Measurements from ENCODE around the gene KRTAP7-1.

The KRTAP7-1 gene, protein sequence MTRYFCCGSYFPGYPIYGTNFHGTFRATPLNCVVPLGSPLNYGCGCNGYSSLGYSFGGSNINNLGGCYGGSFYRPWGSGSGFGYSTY

DNA sequence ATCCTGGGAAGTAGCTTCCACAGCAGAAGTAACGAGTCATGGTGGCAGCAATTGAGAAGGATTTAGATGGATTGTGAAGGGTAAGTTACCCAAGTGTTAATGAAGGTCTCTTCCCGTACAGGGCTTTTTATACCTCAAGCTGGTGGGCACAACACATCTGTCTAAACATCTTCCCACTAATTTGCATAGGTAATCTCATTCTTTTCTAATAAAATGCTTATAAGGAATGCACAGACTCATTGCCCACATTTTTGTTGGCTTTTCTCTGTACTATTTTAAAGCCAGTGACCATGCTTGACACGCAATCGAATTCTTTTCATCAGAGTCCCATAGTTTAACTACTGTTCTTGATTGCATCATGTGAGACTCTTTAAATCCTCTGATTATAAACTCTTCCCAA, at the start of gene KRTAP7-1:
TSS of gene KRTAP7-1 (minus strand) at position 101 of the 400 bp plus-strand sequence. CDS start at position 40, 61 bp downstream.
- DNase-seq (ENCODE audit: low read depth, low spot score): no peak

GRCh38 chr21:30874526-30874925, 45.0 kb upstream of the KRTAP7-1 start:
- no peak for DNase-seq (ENCODE audit: low read depth, low spot score)

- no peak for DNase-seq (ENCODE audit: low read depth, low spot score)
Observed at GRCh38 chr21:30847627-30848500, 18.3 kb upstream of the KRTAP7-1 start.

- no peak for DNase-seq (ENCODE audit: low read depth, low spot score)
Observed at GRCh38 chr21:30842990-30843389, 13.4 kb upstream of the KRTAP7-1 start.

- DNase-seq (ENCODE audit: low read depth, low spot score): no peak
Observed at GRCh38 chr21:30839304-30839703, 9.7 kb upstream of the KRTAP7-1 start.

DNA sequence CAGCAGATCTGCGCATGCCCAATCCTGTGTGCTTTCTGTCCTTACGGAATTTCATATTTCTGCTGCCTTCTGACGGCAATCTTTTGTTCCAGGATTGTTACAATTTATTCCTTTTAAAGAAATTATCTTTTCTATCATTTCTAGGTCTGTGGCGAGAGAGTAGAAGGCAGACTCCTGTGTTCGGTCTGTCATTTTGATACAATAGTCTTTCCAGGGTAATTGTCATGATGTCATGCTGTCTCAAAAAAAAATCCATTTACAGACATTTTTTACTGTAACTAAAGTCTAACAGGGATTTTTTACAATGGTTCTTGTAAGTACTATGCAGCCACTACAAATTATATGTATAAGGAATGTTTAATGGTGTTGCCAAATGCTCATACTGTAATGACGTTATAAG, 9.0 kb upstream of the KRTAP7-1 start:
- DNase-seq (ENCODE audit: low read depth, low spot score): no peak

DNA sequence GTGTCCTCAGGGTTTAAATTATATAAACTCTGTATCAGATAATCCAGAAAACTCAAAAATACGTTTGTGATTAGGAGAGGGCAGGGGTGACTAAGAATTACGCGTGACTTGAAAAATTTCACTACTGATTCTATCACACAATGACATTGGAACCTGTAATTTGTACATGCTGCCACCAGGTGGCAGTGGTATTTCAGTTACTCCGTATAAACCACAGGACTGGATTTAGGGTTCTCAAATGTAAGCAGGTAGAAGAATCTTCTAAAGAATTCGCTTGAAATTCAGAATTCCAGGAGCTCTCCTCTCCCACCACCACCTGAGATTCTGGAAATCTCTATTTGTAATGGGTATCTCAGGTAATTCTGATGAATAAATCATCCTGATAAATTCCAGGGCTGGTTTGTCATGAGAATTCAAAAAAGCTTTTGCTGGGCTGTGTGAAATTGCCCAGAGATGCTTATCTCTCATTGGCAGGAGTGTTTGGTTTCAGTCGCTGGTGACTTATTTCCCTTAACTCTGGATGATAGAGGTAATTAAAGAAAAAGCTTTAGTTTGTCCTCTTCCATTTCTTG, 1.7 kb upstream of the KRTAP7-1 start:
- no peak for DNase-seq (ENCODE audit: low read depth, low spot score)

- DNase-seq (ENCODE audit: low read depth, low spot score): no peak
Observed at GRCh38 chr21:30818837-30819610, 10.5 kb downstream of the KRTAP7-1 start.

DNA sequence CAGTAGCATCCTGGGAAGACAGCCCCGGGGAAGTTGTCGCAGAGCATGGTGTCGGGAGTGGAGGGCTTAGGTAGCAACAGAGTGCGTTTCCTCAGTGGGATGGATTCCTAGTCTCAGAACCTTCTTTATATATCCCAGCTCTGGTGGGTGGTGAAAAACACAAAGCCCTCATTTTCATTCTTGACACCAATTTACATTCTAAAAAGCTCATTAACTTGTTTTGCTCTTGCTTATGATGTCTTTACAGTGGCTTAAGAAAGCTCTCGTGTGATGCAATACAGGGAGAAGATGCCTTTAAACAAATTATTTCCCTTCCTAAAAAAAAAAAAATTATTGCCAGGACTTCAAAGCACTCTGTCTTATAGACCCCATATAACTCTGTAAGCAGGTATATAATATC, 16.4 kb downstream of the KRTAP7-1 start, which contains the start of gene KRTAP8-1:
TSS of gene KRTAP8-1 (minus strand) at position 101 of the 400 bp plus-strand sequence. CDS start at position 47, 54 bp downstream.
- no peak for DNase-seq (ENCODE audit: low read depth, low spot score)

- no peak for DNase-seq (ENCODE audit: low read depth, low spot score)
Observed at GRCh38 chr21:30800605-30801004, 29.0 kb downstream of the KRTAP7-1 start.

GRCh38 chr21:30793581-30794314, 35.8 kb downstream of the KRTAP7-1 start:
- DNase-seq (ENCODE audit: low read depth, low spot score): no peak

DNA sequence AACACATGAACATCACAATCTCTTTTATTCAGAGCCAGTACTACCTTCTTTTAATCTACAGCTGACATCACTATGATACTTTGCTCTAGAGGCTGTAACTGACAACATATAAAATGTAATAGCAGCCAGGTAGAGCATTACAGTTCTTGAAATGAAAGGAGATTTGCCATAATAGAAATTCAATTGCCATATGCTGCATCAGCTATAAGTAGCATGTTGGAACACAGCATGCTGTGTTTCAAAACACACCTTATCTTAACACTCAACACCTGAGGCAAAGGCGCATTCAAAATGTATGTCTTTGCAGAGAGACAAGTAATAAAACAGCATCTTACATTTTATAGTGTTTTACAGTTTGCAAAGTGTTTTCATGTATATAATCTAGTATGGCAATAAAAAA, 50.3 kb downstream of the KRTAP7-1 start:
- no peak for DNase-seq (ENCODE audit: low read depth, low spot score)
